GM21526 (cell line): ENCODE data around the gene CA5A.

Experiments used
- ATAC-seq: cut with Tn5 transposase; IDR thresholded peaks from one replicate; pipeline ENCODE4 v1.9.1; 2021; ENCODE audit warnings: moderate library complexity; ENCODE audit not compliant: unreplicated experiment, low FRiP score

CA5A gene

DNA sequence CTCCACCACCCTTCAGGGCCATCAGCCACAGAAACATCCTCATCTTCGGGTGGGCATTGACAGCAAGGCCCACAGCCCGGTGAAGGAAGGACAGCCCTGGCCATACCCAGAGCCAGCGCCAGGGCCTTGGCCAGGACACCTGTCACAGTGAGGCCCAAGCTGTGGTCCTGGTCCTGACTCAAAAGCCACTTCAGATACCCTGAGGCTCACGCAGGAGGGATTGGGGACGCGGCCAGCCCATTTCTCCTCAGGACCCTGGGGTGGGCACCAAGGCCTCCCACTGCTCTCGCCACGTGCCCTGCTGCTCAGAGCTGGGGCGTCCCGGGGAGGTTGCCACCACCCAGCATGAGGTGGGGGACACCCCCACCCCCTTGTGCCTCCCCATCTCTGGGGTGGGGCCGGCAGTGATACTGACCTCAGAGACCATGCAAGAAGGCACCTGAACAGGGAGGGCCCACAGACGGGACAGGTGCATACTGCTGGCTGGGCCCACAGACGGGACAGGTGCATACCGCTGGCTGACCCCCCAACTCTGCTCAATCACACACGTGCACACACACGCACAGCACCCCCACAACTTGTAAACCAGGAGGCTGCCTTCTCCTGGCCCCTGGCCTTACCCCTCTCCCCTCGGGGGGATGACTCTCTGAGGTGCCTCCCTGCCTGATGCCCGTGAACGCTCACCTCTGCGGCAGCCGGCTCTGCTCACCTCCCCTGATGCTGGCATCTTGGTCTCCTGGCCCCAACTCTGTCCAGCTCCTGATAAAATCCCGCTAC, 81.2 kb downstream of the CA5A start:
- no peak for ATAC-seq

GRCh38 chr16:87854053-87854906, 82.0 kb downstream of the CA5A start:
- ATAC-seq: no peak

- ATAC-seq: no peak
These were observed 82.8 kb downstream of the CA5A start for GRCh38 chr16:87853411-87854052.

DNA sequence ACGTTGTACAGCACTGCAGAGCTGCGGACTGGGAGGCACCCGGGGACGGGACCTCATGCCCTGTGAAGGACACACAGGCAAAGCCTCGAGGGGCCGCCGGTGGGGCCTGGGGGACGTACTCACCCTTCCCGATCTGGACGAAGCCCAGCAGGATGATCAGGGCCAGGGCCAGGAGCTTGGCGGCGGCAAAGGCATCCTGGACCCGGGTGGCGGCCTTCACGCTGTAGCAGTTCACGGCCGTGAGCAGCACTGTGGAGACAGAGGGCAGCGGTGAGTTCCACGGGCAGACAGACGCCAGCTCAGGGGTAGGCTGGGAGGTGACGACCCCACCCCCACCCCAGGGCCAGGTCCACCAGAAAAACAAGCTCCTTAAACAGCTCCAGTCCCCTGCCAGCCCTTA, 84.7 kb downstream of the CA5A start:
- ATAC-seq: no peak

GRCh38 chr16:87851141-87851587, 85.2 kb downstream of the CA5A start:
- ATAC-seq: no peak

DNA sequence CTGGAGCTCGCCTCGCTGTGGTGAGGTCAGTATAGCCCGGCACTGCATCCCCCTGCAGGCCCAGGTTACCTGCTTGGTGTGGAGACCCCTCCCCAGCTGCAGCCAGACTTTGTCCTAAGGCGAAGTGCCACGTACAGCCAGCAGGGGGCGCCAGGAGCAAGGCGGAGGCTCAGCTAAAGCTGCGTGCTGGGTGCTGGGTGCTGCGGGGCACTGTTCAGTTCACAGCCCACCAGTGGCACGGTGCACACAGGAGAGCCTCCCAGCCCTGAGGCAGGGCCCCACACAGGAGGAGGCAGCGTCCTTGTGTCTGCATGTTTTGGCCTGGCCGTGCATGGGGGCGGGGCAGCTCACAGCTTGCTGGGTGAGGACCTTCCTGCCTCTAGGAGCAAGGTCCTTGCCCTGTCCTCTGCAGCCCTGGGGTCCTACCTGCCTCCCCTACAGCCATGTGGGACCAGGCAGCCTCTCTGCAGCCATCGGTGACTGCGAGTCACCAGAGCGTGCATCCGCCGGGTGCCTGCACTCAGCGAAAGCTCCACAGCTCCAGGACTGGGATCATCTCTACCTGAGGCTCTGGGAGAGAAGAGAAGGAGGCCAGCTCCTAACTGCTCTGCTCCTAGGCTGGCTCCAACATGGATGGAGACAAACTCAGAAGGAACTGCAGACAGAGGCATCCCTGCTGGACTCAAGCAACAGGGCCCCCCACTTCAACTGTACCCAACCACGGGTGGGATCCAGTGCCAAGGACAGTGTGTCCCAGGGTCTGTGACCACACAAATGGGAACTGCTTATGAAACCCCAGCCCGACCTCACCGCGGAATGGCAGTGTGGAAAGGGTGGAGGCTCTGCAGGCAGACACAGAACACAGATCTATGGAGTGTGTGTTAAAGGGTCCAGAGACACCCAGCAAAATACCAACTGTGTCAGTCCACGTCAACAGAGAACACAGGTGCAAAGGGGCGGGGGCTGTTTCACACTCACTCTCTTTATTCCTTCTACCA, 86.0 kb downstream of the CA5A start:
- no peak for ATAC-seq

DNA sequence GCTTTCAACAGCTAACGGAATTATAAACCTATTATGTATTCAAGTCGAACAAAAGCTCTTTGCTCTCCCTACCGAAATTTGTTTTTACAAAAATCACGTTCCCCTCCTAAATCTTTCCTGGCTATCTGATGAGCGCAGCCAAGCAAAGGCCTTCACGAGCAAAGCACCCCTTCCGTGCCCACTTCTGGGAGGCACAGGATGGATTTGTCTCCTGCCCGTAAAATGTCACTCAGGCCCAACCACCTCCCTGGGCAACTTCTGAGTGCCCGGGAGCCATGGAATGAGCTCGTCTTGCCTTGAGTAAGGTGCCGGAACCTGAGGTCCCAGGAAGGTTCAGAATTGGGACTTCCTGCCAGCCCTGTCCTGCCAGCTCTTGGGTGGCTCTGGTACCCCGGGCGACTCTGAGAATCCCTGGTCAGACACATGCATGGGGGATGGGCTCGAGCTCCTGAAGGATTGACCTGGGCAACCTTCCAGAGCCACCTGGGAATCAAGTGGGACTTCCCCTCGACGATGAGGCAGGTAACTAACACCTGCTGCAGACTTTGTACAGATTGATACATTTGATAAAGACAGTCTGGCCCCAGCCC, 86.8 kb downstream of the CA5A start:
- no peak for ATAC-seq

- ATAC-seq: no peak
These were observed 87.5 kb downstream of the CA5A start for GRCh38 chr16:87848676-87849345.

GRCh38 chr16:87847785-87848675, 88.3 kb downstream of the CA5A start:
- ATAC-seq: no peak

DNA sequence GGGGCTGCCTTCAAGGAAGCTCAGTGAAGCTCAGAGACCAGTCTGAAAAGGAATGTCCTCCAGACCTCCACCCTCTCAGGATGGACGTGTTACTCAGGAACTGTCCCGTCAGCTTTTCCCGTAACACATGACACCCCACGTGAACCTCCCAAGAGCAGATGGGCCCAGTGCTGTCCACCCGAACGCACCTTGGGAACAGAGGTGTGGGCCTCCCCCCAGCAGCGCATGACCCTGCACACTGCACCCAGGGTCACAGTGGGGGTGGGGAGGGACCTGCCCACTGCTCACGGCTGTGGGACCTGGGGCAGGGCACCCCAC, 88.9 kb downstream of the CA5A start:
- ATAC-seq: no peak

DNA sequence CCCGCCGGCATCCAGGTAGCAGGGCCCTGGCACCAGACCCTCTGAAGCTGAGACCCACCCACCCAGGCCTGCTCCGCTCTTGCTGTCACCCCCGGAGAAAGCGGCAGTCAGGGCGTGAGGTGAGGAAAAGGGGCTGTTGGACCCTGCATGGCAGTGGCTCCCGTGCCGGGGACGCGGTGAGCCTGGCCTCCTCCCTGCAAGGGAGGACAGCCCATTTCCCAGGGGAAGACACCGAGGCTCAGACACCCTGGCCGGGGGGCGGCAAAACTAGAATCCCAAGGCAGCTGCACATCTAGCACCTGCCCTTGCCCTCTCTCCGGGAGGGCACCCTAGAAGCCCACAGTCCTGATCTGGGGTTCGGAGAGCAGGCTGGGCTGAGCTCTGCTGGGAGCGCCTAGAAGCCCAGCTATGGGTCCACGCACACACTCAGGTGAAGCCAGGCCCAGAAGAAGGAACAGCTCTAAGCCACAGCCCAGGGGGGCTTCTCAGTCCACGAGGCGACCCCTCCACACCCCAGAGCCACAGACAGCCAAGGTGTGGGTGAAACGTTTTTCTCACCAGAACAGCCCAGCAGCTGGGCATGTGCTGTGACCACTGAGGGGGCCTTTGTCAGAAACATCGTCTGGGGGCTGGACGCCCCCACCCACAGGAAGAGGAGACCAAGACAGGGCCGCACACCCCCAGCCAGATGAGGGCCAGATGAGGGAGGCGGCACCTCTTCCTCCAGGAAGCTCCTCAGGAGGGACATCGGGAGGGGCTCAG, 89.4 kb downstream of the CA5A start:
- ATAC-seq: no peak

DNA sequence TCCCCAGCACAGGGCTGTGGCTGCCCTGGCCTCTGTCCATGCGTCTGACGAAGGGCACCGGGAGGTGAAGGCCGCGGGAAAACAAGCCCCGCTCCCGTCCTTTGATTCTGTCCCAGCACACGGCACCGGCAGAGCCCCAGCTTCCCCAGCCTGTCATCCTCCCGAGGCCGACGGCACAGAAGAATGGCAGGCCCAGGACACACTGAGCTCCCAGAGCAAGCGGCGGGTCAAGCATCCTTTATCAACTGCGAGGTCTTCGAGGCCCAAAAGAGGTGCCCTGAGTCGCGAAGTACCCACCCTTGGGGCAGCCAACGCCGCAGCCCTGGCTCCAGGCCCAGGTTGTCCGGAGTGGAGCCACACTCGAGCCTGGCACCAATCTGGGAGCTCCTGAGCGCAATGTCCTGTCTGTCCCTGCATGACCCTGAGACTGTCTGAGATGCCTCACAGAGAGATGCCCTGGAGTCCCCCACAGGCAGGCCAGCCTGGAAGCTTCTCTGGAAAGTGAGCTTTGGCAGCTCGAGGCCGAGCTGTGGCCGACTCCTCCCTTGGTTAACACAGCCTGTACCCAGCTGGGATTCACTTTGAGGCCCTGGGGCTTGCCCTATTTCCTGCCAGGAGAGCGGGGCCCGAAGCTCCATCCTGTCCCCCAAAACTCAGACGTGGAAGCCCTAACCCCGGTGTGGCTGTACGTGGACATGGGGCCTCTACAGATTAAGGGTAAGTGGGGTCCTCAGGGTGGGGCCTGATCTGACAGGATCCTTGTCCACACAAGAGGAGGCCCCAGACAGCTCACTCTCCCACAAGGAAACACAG, 90.3 kb downstream of the CA5A start:
- ATAC-seq: no peak

DNA sequence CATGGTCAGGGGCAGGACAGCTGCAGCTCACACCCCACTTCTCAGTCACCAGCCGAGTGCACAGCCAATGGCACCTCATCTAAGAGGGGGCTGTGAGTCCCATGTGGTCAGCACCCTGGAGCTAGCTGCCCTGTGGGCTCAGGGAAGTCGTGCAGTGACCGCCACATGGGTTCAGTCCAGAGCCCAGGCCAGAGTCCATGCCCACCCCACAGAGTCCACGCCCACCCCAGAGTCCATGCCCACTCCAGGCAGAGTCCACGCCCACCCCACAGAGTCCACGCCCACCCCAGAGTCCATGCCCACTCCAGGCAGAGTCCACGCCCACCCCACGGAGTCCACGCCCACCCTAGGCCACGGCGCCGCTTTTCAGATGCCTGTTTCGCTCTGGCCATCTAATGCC, 91.1 kb downstream of the CA5A start:
- ATAC-seq: no peak

- ATAC-seq: no peak
These were observed 91.5 kb downstream of the CA5A start for GRCh38 chr16:87844809-87845208.

GRCh38 chr16:87844120-87844733, 92.1 kb downstream of the CA5A start:
- no peak for ATAC-seq

DNA sequence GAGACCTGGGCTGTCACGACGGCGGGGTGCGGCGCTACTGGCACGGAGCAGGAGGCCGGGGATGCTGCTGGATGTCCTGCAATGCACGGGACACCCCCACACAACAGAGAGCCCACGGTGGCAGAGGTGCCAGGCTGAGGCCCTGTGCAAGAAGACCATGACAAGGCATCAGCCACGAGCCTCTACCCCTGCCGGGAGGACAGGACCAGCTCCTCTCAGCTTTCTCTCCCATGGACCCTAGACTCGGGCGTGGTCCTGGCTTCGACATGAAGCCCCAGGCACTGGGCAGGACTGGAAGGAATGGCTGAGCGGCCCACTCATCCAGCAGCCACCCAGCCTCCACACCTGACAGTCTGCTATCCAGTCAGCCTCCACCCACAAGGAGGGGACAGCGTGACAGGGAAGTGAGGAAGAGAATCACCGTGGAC, 92.6 kb downstream of the CA5A start:
- ATAC-seq: no peak
